ENCODE data around the gene SLC10A3.

SLC10A3 gene, protein sequence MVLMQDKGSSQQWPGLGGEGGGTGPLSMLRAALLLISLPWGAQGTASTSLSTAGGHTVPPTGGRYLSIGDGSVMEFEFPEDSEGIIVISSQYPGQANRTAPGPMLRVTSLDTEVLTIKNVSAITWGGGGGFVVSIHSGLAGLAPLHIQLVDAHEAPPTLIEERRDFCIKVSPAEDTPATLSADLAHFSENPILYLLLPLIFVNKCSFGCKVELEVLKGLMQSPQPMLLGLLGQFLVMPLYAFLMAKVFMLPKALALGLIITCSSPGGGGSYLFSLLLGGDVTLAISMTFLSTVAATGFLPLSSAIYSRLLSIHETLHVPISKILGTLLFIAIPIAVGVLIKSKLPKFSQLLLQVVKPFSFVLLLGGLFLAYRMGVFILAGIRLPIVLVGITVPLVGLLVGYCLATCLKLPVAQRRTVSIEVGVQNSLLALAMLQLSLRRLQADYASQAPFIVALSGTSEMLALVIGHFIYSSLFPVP

DNA sequence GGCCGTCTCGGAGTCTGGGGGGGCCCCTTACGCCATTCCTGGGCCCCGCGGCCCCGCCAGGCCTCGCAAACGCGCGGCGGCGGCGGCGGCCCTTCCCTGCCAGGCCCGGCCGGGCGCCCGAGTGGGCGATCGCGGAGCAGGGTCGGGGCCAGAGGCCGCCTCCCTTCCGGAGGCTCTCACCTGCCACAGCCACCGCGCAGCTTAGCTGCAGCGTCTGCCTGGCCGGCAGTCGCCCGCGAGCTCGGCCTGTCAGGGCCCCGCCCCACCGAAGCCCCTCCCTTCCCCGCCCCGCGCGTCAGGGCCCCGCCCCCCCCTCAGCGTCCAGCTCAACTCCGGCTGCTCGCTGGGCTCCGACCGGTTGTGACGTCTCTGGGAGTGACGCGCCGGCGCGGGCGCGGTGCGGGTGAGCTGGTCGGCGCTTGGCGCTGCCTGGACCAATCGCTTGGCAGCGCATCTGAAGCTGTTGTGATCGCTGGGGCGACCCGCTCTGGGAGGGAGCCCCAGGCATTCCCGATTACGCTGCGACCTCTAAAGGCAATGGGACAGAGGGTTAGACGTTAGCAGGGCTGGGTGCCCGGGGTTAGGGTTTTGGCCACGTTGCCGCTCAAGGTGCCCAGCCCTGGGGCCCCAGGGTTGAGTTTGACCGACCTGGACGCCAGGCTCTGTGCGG lies at the start of gene SLC10A3:
SLC10A3 (minus strand) TSS at position 216 of the 670 bp plus-strand sequence. CDS start 1,689 bp downstream, outside the sequence.
- Mint-ChIP-seq H3K4me1 (ENCODE audit: low read depth) (peaks cover 9% of the 10 kb centered on the region), H3K27ac (peak within 1 kb of the TSS; percentile 82), H3K4me3 (peak within 1 kb of the TSS; percentile 90), H3K27me3 (no peaks in the 10 kb centered on the region), H3K9me3 (ENCODE audit: low read depth) (no peaks in the 10 kb centered on the region), H3K36me3 (no peaks in the 10 kb centered on the region)

DNA sequence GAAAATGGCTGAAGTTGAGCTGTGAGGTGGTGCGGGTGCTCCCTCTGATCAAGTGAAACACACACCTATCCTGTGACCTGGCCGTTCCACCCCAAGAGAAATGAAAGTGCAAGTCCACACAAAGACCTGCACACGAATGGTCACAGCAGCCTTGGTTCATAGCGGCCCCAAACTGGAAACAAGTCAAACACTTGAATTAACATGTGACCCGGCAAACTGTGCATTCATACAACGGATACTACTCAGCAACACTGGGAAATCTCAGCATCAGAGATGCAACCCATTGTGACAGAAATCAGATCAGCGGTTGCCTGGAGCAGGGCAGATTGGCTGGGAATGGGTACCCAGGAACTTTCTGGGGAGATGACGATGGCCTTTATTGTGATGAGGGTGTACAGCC lies 48.6 kb upstream of the SLC10A3 start:
- Mint-ChIP-seq H3K4me3 (no peak overlapping the region), H3K9me3 (ENCODE audit: low read depth) (no peaks in the 10 kb centered on the region), H3K4me1 (ENCODE audit: low read depth) (peaks cover 27% of the 10 kb centered on the region), H3K27ac (peak overlapping the region; percentile 85), H3K27me3 (no peaks in the 10 kb centered on the region), H3K36me3 (no peaks in the 10 kb centered on the region)

DNA sequence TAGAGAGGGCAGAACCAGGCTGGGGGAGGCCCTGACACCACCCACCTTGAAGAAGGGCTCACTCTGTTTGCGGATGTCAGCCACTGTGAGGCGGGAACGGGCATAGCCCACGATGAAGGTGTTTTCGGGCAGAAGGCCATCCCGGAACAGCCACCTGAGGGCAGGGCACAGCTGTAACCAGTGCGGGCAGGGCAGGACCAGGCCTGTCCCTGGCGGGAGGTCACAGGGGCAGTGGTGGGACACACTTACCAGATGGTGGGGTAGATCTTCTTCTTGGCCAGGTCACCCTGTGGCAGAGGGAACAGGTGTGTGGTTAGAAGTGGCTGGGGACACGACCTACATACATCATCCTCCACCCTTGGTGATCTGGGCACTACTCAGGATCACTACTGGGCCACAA lies 45.5 kb upstream of the SLC10A3 start:
- no peaks in the 10 kb centered on the region for H3K36me3 Mint-ChIP-seq
- no peaks in the 10 kb centered on the region for H3K27me3 Mint-ChIP-seq
- H3K27ac Mint-ChIP-seq = no peak overlapping the region

DNA sequence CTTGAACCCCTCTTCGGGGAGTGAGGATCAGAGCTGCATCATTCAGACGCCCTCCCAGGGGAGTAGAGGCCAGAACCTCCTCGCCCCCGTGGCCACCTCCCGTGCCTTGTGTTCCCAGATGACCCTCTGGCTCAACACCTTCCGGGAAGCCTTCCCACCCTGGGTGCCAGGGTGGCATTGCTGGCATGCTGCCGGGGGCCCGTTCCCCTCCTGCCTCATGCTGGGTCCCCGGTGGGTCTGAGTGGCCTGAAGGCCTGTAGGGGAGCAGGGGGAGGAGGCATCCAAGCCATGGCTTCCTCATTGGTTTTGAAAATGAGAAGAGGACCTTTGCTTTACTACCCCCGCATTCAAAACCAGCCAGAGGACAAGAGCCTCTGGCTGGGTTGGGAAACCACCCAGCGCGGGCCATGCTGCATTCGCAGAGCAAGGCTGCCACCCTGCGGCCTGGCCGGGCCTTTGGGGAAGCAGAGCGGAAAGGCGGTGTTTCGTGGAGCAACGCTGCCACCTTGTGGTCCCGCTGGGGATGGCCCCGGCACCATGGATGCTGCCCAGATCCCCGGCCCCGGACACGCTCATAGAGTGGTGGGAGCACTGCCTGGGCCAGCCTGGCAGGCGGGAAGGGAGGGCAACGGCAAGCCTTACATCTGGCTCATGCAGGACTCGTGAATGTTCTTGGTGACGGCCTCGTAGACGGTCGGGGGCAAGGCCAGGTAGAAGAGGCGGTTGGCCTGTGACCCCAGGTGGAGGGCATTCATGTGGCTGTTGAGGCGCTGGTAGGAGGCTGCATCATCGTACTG lies 44.3 kb upstream of the SLC10A3 start:
- H3K9me3 Mint-ChIP-seq (ENCODE audit: low read depth) = no peaks in the 10 kb centered on the region
- no peak overlapping the region for H3K27ac Mint-ChIP-seq
- peaks cover 8% of the 10 kb centered on the region for H3K4me1 Mint-ChIP-seq (ENCODE audit: low read depth)
- H3K27me3 Mint-ChIP-seq = no peaks in the 10 kb centered on the region
- H3K36me3 Mint-ChIP-seq = no peaks in the 10 kb centered on the region
- no peak overlapping the region for H3K4me3 Mint-ChIP-seq

More for the DNA sequence above, 45.5 kb upstream of the SLC10A3 start:
- Mint-ChIP-seq H3K4me3 (no peak overlapping the region), H3K9me3 (ENCODE audit: low read depth) (no peaks in the 10 kb centered on the region), H3K4me1 (ENCODE audit: low read depth) (peaks cover 8% of the 10 kb centered on the region)

DNA sequence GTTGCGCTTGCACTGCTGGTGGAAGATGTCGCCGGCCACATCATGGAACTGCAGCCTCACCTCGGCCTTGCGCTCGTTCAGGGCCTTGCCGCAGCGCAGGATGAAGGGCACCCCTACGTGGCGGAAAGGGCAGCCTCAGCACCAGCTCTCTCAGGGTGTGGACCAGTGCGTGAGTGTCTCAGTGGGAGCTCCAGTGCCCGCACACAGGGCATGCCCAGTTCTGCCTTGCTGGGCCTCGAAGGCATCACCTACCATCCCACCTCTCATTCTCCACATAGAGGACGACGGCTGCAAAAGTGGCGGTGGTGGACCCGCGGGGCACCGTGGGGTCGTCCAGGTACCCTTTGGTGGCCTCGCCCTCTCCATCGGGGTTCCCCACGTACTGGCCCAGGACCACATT lies 42.3 kb upstream of the SLC10A3 start:
- no peak overlapping the region for H3K4me3 Mint-ChIP-seq
- no peaks in the 10 kb centered on the region for H3K36me3 Mint-ChIP-seq
- peaks cover 2% of the 10 kb centered on the region for H3K4me1 Mint-ChIP-seq (ENCODE audit: low read depth)
- no peak overlapping the region for H3K27ac Mint-ChIP-seq
- H3K9me3 Mint-ChIP-seq (ENCODE audit: low read depth) = no peaks in the 10 kb centered on the region
- no peaks in the 10 kb centered on the region for H3K27me3 Mint-ChIP-seq

DNA sequence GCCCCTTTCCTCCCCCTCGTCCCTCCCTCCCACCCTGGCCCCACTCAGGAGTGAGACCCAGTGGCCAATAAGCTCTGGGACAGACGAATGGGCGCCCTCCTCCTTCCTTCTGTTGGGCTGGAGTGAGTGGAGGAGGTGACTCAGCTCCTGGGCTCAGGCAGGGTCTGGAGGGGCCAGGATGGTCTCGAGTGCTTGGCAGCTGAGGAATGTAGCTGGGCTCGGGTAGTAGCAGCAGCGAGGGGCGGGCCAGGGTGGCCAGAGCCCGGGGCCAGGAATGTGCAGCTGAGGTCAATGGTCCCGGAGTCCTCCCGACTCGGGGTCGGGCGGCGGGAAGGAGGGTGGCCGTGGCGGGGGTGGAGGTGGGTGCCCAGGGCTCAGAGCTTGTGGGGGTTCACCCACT lies 41.2 kb upstream of the SLC10A3 start:
- Mint-ChIP-seq H3K36me3 (no peaks in the 10 kb centered on the region), H3K4me3 (no peak overlapping the region), H3K4me1 (ENCODE audit: low read depth) (peaks cover 8% of the 10 kb centered on the region), H3K9me3 (ENCODE audit: low read depth) (no peaks in the 10 kb centered on the region), H3K27ac (no peak overlapping the region), H3K27me3 (no peaks in the 10 kb centered on the region)

DNA sequence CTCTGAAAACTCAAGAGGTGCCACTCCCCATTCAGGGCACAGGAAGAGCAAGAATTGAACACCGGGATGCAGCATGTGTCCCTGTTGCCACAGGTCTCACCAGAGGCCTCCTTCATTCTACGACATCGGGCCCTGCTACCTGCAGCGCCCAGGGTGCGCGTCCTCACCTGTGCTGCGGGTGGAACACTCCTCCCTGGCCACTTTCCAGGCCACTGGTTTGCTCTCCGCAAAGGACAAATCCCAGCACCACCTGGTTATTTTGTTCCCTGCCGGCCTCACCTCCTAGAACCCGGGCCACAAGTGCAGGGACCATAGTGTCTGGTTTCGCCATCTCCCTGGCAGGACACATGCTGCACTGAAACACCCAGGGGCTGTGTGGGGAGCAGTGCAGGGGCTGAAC lies 39.9 kb upstream of the SLC10A3 start:
- Mint-ChIP-seq H3K9me3 (ENCODE audit: low read depth) (no peaks in the 10 kb centered on the region), H3K4me1 (ENCODE audit: low read depth) (peaks cover 17% of the 10 kb centered on the region), H3K36me3 (no peaks in the 10 kb centered on the region), H3K27ac (peak overlapping the region; percentile 6), H3K27me3 (no peaks in the 10 kb centered on the region), H3K4me3 (no peak overlapping the region)

DNA sequence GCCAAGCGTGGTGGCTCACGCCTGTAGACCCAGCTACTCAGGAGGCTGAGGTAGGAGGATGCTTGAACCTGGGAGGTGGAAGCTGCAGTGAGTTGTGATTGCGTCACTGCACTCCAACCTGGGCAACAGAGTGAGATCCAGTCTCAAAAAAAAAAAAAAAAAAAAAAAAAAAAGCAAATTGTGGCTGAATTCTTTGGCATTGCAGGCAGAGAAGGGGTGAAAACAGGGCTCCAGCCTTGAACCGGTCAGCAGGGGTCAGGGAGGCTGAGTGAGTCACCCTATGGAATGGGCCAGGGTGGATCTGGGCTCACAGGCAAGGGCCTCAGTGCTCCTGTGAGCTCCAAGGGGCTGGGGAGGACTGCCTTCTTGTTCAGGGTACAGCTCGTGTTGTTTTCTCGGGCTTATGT lies 38.8 kb upstream of the SLC10A3 start:
- Mint-ChIP-seq H3K4me1 (ENCODE audit: low read depth) (peaks cover 15% of the 10 kb centered on the region), H3K9me3 (ENCODE audit: low read depth) (no peaks in the 10 kb centered on the region), H3K27ac (no peak overlapping the region), H3K27me3 (no peaks in the 10 kb centered on the region), H3K36me3 (no peaks in the 10 kb centered on the region), H3K4me3 (no peak overlapping the region)

DNA sequence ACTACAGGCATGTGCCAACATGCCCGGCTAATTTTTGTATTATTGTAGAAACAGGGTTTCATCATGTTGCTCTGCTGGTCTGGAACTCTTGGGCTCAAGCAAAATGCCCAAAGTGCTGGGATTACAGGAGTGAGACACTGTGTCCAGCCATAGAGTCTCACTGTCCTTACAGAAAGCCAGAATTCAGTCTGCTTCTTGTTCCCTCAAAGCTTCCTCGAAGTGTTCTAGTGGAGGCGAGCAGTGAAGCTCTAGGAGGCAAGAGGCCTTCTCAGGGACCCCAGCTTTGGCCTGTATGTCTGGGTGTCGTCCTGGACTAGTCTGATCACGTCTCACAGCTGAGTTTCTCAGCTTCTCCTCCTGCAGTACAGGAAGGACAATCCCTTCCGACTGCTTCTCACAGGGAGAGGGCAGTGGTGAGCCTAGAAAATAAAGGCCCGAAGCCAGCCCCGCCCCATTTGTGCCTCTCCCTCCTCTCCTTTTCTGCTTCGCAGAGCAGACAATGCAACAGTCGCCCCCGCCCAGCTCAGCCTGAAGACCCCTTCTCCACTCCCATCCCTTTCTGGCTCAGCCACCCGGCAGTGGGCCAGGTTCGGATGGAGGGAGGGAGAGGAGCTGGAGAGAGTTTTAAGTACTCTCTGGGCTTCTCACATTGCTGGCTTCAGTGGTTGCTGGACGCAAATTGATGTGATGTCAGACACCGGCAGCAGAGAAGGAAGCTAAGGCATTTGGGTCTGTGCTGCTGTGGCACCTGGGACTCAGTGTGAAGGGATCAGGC lies 36.7 kb upstream of the SLC10A3 start:
- H3K9me3 Mint-ChIP-seq (ENCODE audit: low read depth) = no peaks in the 10 kb centered on the region
- H3K36me3 Mint-ChIP-seq = no peaks in the 10 kb centered on the region
- H3K4me1 Mint-ChIP-seq (ENCODE audit: low read depth) = peaks cover 15% of the 10 kb centered on the region
- no peak overlapping the region for H3K4me3 Mint-ChIP-seq
- no peak overlapping the region for H3K27ac Mint-ChIP-seq
- no peaks in the 10 kb centered on the region for H3K27me3 Mint-ChIP-seq

DNA sequence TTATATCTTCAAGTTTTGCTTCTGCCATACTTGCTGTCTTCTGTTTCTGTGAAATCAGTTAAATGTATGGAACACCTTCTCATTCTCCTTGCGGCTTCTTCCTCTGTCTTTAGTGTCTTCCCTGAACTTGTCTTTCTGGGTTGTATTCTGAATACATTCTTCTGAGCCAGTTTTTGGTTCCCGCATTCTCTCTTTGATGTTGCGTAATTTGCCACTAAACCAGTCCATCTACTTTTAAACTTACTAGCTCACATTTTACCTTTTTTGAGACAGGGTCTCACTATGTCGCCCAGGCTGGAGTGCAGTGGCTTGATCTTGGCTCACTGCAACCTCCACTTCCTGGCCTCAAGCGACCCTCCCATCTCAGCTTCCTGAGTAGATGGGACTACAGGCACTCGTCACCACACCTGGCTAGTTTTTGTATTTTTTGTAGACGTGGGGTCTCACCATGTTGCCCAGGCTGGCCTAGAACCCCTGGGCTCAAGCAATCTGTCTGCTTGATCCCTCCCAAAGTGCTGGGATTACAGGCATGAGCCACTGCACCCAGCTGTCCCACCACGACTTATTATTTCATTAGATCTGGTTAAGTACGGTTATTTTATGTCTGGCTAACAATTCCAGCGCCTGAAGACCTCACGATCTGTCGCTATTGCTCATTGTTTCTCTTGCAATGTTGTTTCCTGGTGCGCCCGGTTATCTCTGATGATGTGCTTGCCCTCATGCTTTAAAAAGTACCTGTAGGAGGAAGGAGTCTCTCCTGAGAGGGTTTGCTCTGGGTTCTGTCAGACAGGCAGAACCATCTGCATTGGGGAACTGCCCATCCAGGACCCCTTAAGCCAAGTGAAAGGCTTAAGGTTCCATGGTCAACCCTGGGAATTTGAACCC lies 35.4 kb upstream of the SLC10A3 start:
- Mint-ChIP-seq H3K4me3 (peak overlapping the region; percentile 25), H3K27ac (no peak overlapping the region), H3K9me3 (ENCODE audit: low read depth) (no peaks in the 10 kb centered on the region), H3K4me1 (ENCODE audit: low read depth) (peaks cover 15% of the 10 kb centered on the region), H3K27me3 (no peaks in the 10 kb centered on the region), H3K36me3 (no peaks in the 10 kb centered on the region)

DNA sequence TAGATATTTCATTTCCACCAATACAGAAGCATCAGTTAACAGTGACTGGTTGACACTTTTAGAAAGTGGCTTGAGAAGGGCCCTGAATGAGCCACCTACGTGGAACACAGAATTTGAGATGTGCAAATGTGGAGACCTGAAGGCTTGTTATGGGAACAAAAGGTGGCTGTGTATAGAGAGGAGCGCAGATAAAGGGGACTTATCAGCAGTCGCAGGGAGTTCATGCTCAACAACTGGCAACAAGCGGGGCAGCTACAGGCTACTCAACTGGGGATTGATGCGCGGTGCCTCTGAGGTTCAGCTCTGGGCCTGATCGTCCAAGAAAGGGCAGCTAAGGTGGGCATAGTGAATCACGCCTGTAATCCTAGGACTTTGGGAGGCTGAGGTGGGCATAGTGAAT lies 29.0 kb upstream of the SLC10A3 start:
- Mint-ChIP-seq H3K4me3 (no peak overlapping the region), H3K27me3 (no peaks in the 10 kb centered on the region), H3K27ac (no peak overlapping the region), H3K4me1 (ENCODE audit: low read depth) (peaks cover 9% of the 10 kb centered on the region), H3K36me3 (no peaks in the 10 kb centered on the region), H3K9me3 (ENCODE audit: low read depth) (no peaks in the 10 kb centered on the region)

DNA sequence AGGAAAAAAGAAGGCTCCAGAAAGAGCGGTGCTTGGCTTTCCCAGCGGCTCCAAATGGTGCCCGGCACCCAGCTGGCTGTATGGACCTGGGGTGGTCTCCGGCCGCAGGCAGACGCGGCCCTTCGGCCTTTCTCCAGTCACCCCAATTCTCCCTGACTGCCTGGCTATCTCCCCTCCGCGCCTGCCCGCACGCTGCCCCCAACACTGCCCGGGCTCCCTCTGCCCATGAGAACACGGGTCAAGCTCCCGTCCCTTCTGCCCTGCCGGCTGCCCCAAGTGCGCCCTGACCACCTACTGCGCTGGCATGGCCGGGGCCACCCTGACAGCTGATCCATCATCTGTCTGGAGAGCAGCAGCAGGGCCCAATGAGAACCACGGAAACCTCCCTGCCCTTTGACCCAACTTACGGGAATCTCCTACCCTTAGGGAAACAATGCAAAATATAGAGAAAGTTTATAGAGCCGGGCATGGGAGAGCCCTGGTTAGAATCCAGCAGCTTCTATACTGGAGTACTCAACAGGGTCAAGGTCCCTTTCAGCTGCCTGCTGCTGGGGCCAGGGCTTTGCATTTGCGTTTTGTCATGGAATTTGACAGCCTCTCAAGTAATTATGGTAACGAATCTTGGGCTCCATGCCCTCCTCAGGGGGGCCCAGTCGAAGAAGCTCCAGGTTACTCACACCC lies 26.8 kb upstream of the SLC10A3 start:
- no peaks in the 10 kb centered on the region for H3K36me3 Mint-ChIP-seq
- H3K27me3 Mint-ChIP-seq = no peaks in the 10 kb centered on the region
- H3K27ac Mint-ChIP-seq = no peak overlapping the region

DNA sequence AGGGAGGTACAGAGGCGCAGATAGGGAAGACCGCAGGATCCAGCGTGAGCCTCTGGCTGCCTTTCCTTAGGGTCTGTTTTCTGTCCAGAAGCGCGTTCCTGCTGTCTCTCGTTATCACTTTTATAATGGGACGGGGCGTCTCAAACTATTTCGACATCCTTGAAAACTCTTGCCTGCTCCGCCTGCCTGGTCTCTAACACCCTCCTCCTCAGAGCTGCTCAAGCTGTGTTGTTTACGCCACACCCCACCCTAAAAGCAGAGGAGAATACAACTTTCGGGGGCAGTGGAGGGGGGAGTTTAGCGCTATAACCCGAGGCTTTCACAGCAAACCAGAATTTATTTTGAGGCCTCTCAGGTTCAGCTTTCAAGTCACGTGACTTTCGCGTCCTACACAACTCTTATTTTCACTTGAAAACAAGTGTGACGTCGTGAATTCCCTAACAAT lies 26.2 kb upstream of the SLC10A3 start:
- H3K36me3 Mint-ChIP-seq = no peaks in the 10 kb centered on the region
- H3K9me3 Mint-ChIP-seq (ENCODE audit: low read depth) = no peaks in the 10 kb centered on the region
- H3K27me3 Mint-ChIP-seq = no peaks in the 10 kb centered on the region
- peak overlapping the region; percentile 78 for H3K27ac Mint-ChIP-seq
- peaks cover 20% of the 10 kb centered on the region for H3K4me1 Mint-ChIP-seq (ENCODE audit: low read depth)
- peak overlapping the region; percentile 79 for H3K4me3 Mint-ChIP-seq

More for the DNA sequence above, 26.8 kb upstream of the SLC10A3 start:
- H3K9me3 Mint-ChIP-seq (ENCODE audit: low read depth) = no peaks in the 10 kb centered on the region
- peak overlapping the region; percentile 32 for H3K4me3 Mint-ChIP-seq
- peaks cover 17% of the 10 kb centered on the region for H3K4me1 Mint-ChIP-seq (ENCODE audit: low read depth)
